ENCODE results near the gene IL1A. TPM values are rescaled to one million over a fixed set of nuclear protein-coding genes. Genes with fewer than 3 reads are reported as not detected.

IL1A gene
- total and polyA plus RNA-seq, 10 of the 15 experiments (the other 5 are each of a cell fraction or from before 2014, with no cell fraction given), result 0.10 to 8.7 (median 6.9) TPM

DNA sequence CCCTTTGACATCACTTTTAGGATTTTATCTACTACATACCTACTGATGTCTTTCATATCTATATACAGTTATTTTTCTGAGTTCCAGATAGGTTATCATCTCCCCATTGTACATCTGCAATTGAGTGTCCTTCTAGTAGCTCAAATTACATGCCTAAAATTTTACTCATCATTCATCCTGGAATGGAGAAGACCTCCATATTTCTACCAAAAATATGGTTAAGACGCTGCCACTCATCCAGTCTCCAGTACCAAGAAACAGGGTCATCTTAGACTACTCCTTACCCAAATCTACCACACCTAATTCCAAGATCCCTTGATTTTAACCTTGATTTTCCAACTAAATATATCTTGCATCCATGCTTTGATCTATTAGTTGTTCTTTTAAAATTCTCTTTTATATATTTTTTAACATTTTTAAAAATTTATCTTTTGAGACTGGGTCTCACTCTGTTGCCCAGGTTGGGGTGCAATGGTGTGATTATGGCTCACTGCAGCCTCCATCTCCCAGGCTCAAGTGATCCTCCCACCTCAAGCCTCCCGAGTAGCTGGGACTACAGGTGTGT is 11.3 kb downstream of the IL1A start:
- Histone ChIP-seq H4K20me1 (ENCODE audit: control insufficient read depth, insufficient read depth) (no peaks in the 10 kb centered on the region), H3K36me3 (ENCODE audit: control insufficient read depth in 2 of 2, insufficient read depth in 2 of 2, low read length in 1 of 2) (no peaks in the 10 kb centered on the region), H3K4me2 (ENCODE audit: control insufficient read depth, insufficient read depth) (no peak overlapping the region), H3K79me2 (ENCODE audit: control insufficient read depth, insufficient read depth, low read length) (no peaks in the 10 kb centered on the region), H3K9me3 (replicated peaks; ENCODE audit: control insufficient read depth, insufficient read depth, low read length) (peaks cover under 1% of the 10 kb centered on the region; the same call in 1 of the 3 replicates), H2AFZ (ENCODE audit: control insufficient read depth, low read depth, low read length) (no peak overlapping the region), H3K4me1 (ENCODE audit: control insufficient read depth, insufficient read depth, low read length) (no peaks in the 10 kb centered on the region), H3K27me3 (replicated peaks in 1 of 2; ENCODE audit: control insufficient read depth in 2 of 2, insufficient read depth in 2 of 2, low read length in 1 of 2) (no peaks in the 10 kb centered on the region), H3K27ac (ENCODE audit: control insufficient read depth, insufficient read depth) (no peak overlapping the region), H3K4me3 (no peak overlapping the region), H3K9ac (ENCODE audit: control insufficient read depth, insufficient read depth, low read length) (no peak overlapping the region)
- ChIA-PET POLR2A (interaction anchor here (1.0 kb wide), 1 partner anchor 9 kb away, joined by 3 read pairs; no protein-coding TSS in a partner anchor), SMC1A (ENCODE audit: uncharacterized antibody, unreplicated experiment) (interaction anchor here (0.9 to 4.5 kb wide), 6 partner anchors 9 to 59 kb away, joined by 3 to 26 read pairs (median 4); no protein-coding TSS in a partner anchor), RAD21 (ENCODE audit: unreplicated experiment) (interaction anchor here (0.8 to 1.6 kb wide), 6 partner anchors 10 to 70 kb away, joined by 3 to 6 read pairs (median 3); no protein-coding TSS in a partner anchor), CTCF (interaction anchor here (0.6 to 3.0 kb wide), 5 partner anchors 9 to 112 kb away, joined by 3 to 17 read pairs (median 6); no protein-coding TSS in a partner anchor)
- intact Hi-C loops (cut with micrococcal nuclease; ENCODE audit: unreplicated experiment), result no loop called here
- in situ Hi-C loops (cut with MboI), result no loop called here
- no peak for ATAC-seq
- WGBS (ENCODE audit: insufficient coverage, insufficient replicate concordance, low lambda C conversion rate, missing lambda C conversion rate), result 51% methylated on average over 2 of the region's 2 CpGs
- no peak for DNase-seq (ENCODE audit: low read depth, low spot score)
- FAIRE-seq, result no peak
- BruUV-seq (replicated peaks), result no TSS peak
- TF ChIP-seq IKZF2 (IDR thresholded peaks at IDR 0.05), result no peak
- no peak for TF ChIP-seq BACH1 (IDR thresholded peaks at IDR 0.05; ENCODE audit: borderline replicate concordance)
- no peak for TF ChIP-seq SREBF2 (IDR thresholded peaks at IDR 0.05; ENCODE audit: low read length)
- no peak for TF ChIP-seq TBL1XR1 (IDR thresholded peaks at IDR 0.05; ENCODE audit: low read depth, low read length)
- no peak for TF ChIP-seq CREB1 (IDR thresholded peaks at IDR 0.05; ENCODE audit: low read depth)
- TF ChIP-seq, protein P1, sequence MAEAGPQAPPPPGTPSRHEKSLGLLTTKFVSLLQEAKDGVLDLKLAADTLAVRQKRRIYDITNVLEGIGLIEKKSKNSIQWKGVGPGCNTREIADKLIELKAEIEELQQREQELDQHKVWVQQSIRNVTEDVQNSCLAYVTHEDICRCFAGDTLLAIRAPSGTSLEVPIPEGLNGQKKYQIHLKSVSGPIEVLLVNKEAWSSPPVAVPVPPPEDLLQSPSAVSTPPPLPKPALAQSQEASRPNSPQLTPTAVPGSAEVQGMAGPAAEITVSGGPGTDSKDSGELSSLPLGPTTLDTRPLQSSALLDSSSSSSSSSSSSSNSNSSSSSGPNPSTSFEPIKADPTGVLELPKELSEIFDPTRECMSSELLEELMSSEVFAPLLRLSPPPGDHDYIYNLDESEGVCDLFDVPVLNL (IDR thresholded peaks at IDR 0.05; ENCODE audit: low read depth, low read length), result no peak
- TF ChIP-seq, protein P2, sequence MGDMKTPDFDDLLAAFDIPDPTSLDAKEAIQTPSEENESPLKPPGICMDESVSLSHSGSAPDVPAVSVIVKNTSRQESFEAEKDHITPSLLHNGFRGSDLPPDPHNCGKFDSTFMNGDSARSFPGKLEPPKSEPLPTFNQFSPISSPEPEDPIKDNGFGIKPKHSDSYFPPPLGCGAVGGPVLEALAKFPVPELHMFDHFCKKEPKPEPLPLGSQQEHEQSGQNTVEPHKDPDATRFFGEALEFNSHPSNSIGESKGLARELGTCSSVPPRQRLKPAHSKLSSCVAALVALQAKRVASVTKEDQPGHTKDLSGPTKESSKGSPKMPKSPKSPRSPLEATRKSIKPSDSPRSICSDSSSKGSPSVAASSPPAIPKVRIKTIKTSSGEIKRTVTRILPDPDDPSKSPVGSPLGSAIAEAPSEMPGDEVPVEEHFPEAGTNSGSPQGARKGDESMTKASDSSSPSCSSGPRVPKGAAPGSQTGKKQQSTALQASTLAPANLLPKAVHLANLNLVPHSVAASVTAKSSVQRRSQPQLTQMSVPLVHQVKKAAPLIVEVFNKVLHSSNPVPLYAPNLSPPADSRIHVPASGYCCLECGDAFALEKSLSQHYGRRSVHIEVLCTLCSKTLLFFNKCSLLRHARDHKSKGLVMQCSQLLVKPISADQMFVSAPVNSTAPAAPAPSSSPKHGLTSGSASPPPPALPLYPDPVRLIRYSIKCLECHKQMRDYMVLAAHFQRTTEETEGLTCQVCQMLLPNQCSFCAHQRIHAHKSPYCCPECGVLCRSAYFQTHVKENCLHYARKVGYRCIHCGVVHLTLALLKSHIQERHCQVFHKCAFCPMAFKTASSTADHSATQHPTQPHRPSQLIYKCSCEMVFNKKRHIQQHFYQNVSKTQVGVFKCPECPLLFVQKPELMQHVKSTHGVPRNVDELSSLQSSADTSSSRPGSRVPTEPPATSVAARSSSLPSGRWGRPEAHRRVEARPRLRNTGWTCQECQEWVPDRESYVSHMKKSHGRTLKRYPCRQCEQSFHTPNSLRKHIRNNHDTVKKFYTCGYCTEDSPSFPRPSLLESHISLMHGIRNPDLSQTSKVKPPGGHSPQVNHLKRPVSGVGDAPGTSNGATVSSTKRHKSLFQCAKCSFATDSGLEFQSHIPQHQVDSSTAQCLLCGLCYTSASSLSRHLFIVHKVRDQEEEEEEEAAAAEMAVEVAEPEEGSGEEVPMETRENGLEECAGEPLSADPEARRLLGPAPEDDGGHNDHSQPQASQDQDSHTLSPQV (IDR thresholded peaks at IDR 0.05), result no peak
- TF ChIP-seq JUND (IDR thresholded peaks at IDR 0.05; ENCODE audit: low read depth, low read length), result no peak
- TF ChIP-seq HDAC6 (IDR thresholded peaks at IDR 0.05; ENCODE audit: unreplicated experiment), result no peak
- no peak for TF ChIP-seq JUNB (IDR thresholded peaks at IDR 0.05)
- TF ChIP-seq, protein P3, sequence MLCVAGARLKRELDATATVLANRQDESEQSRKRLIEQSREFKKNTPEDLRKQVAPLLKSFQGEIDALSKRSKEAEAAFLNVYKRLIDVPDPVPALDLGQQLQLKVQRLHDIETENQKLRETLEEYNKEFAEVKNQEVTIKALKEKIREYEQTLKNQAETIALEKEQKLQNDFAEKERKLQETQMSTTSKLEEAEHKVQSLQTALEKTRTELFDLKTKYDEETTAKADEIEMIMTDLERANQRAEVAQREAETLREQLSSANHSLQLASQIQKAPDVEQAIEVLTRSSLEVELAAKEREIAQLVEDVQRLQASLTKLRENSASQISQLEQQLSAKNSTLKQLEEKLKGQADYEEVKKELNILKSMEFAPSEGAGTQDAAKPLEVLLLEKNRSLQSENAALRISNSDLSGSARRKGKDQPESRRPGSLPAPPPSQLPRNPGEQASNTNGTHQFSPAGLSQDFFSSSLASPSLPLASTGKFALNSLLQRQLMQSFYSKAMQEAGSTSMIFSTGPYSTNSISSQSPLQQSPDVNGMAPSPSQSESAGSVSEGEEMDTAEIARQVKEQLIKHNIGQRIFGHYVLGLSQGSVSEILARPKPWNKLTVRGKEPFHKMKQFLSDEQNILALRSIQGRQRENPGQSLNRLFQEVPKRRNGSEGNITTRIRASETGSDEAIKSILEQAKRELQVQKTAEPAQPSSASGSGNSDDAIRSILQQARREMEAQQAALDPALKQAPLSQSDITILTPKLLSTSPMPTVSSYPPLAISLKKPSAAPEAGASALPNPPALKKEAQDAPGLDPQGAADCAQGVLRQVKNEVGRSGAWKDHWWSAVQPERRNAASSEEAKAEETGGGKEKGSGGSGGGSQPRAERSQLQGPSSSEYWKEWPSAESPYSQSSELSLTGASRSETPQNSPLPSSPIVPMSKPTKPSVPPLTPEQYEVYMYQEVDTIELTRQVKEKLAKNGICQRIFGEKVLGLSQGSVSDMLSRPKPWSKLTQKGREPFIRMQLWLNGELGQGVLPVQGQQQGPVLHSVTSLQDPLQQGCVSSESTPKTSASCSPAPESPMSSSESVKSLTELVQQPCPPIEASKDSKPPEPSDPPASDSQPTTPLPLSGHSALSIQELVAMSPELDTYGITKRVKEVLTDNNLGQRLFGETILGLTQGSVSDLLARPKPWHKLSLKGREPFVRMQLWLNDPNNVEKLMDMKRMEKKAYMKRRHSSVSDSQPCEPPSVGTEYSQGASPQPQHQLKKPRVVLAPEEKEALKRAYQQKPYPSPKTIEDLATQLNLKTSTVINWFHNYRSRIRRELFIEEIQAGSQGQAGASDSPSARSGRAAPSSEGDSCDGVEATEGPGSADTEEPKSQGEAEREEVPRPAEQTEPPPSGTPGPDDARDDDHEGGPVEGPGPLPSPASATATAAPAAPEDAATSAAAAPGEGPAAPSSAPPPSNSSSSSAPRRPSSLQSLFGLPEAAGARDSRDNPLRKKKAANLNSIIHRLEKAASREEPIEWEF (IDR thresholded peaks at IDR 0.05; ENCODE audit: insufficient replicate concordance, low read depth, low read length), result no peak

All from GM12878 (cell line).